HG03108 (cell line): Measurements from ENCODE around the gene ZBTB26.
"Not testable (repeated sequence)": the region's sequence is repeated elsewhere in the genome, so short reads cannot be mapped to it uniquely, and the experiment has no call there.

Source experiments
- ATAC-seq: cut with Tn5 transposase; IDR thresholded peaks from one replicate; pipeline ENCODE4 v1.9.1; 2021; ENCODE audit warnings: moderate library complexity; ENCODE audit not compliant: unreplicated experiment

The ZBTB26 gene

DNA sequence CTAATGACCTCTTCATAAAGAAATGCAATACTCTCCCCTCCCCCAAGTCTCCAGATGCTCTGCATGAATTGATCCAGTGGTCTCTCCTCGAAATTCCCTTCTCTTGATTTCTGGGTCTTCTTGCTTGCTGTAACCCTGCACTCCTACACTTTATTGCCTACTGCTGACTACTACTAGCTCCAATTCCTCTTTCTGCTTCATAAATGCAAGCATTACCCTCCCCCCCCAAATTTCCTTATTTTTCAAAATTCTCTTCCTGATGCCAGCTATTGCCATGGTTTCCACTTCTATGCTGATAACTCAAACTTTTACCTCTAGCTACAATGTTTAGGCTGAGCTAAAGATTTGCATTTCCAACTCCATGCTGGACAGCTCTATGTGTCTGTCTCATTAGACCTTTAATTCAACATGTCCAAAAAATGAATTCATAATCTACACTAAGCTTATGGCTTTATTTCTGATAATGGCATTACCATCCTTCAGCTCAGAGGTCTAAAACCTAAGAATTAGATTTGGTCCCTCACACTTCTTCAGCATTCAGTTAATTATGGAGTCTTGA, 1.4 kb downstream of the ZBTB26 start:
- no peak for ATAC-seq

DNA sequence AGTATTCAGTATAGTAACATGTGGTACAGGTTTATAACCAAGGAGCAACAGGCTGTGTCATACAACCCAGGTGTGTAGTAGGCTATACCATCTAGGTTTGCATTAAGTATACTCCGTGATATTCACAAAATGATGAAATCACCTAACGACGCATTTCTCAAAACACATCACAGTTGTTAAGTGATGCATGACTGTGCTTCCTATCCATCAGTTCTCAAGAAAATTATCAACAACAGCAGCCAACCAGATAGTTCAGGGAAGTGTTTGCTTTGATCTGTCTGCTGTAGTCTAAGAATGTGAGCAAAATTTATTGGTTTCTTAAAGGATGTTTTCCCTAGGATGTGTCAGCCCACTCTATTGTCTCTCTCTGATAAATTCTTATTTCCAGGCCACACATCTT, 7.4 kb downstream of the ZBTB26 start:
- ATAC-seq, result no peak

DNA sequence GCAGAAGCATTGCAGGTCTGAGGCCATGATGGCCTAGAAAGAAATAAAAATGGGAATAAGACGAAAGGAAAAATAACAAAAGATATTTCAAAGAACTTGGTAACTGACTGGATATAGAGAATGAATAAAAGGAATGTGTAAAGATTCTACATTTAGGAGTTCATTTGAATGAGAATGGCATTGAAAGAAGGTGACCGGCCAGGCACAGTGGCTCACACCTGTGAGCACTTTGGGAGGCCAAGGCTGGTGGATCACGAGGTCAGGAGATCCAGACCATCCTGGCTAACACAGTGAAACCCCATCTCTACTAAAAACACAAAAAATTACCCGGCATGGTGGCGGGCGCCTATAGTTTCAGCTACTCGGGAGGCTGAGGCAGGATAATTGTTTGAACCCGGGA, 8.6 kb downstream of the ZBTB26 start:
- ATAC-seq, result no peak

DNA sequence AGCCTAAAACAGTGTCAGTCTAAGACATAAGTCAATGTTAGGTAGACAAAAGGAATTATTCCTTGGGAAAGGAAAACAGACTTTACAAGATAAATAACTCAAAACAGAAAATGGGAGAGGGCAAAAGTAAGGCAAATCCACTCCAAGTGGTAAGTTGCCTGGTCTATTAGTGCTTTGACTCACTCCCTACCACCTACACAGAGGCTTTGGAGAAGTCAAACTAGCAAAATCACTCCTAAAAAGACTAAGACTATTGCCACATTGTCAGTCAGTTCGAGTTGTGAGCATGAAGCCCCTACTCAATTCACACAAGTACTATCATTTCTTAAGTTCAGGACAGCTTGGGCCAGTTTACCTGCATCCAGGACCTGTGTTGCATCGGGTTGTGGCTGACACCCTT, 13.0 kb downstream of the ZBTB26 start:
- no peak for ATAC-seq

DNA sequence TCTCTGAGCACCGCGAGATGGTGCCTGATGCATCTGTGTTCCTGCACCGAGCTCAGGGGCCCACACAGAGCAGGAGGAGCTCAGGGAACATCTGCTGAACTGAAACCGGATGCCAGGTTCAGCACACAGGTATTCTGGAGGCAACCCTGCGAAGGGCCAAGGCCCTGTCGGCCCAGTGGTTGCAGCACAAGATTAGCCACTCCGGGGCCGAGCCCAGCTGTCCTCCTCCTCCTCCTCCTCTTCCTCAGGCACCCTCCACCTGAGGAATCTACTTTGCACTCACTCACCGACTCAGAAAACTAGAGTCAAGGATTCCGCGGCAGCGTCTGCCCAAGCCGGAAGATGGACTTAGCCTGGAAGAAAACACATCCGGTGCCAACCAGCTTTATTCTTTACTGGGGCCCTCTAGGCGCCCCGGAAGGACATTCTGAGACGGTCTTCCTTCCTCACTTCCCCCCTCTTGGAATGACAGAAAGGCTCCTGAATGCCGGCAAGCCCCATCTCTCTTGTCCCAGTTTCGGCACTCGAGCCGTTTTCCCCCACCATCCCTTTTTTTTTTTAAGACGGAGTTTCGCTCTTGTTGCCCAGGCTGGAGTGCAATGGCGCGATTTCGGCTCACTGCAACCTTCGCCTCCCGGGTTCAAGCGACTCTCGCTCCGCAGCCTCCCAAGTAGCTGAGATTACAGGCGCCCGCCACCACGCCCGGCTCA, 18.2 kb downstream of the ZBTB26 start, which contains the start of gene ZBTB6:
Gene ZBTB6 (minus strand): TSS at position 360 of the 710 bp plus-strand sequence. CDS start 1,251 bp downstream, outside the sequence.
- ATAC-seq, result peak; percentile 97

DNA sequence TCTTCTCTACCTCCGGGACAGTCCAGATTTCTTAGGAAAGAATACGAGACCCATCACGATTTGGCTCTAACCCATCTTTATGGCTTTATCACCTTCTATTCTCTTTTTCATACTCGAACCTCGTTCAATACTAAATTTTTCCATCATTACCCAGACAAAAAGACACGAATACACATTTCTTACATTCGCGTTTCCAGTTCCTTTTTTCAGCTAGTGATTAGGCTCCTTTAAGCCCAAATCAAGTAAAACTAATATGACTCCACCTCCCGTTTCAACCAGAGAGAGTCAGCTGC, 18.7 kb downstream of the ZBTB26 start:
- ATAC-seq, result no peak

DNA sequence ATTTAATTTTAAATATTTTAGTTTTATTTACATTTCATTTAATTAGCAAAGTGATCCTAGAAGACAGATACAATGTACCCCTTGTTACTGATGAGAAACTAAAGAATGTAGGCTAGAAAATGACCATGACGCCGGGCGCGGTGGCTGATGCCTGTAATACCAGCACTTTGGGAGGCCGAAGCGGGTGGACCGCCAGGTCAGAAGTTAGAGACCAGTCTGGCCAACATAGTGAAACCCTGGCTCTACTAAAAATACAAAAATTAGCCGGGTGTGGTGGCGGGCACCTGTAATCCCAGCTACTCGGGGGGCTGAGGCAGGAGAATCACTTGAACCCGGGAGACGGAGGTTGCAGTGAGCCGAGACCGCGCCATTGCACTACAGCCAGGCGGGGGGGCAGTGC, 25.2 kb downstream of the ZBTB26 start:
- not testable (repeated sequence) for ATAC-seq

DNA sequence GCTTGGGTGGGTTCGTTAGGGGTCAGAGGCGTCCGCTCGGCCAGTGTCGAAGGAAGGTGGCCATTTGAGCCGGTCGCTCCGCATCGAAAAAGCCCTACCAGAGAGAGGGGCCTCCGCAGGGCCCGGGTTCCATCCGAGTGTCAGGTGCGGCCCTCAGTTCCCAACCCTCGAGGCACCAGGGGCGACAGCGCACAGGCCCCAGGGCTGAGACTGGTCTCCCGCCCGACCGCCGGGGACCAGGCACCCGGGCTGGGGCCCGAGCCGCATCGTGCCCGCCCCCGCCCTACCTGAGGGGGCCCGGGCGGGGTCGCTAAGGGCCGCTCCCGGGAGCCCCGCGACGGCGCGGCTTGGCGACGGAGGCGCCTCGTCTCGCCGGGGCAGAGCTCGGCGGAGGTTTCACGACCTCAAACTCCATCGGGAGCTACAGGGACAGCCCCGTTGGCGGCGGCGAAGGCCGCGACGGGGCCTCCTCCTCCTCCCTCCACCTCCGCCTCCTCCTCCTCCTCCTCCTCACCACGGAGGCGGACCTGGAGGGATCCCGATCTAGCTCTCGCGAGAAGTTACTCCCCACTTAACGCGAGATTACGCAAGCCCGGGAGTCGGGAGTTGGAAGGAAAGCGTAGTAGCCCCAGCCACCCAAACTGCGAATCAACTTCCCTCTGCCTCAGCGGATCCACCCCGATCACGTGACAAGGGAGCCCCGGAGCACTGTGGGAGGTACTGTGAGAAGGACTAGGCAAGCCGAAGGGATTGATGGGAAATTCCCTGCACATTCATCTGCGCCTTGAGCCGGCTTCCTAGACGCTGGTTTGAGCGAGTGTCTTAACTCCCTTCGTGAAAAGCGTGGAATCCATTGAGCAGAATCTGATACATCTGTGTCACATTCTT, 26.2 kb downstream of the ZBTB26 start, which contains the start of gene RC3H2:
Gene RC3H2 (minus strand): TSS at position 537 of the 888 bp plus-strand sequence. CDS start 7,850 bp downstream, outside the sequence.
- ATAC-seq, result peak; percentile 74

DNA sequence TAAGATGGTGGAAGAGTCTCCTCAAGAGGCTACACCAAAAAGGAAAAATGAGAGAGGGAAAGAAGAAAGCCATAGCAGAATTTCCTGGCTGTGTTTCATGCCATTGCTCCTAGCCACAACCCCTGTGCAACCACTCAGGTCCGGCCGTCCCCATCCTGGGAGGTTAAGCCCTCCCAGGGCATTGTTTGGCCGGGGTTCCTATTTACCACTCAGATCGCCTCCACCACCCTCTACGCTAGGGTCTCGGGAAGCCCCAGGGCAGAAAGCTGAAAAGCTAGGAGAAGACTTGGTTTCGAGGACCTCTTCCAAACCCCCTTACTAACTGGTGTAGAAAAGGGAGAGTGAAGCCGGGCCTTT, 26.9 kb downstream of the ZBTB26 start:
- peak; percentile 22 for ATAC-seq

DNA sequence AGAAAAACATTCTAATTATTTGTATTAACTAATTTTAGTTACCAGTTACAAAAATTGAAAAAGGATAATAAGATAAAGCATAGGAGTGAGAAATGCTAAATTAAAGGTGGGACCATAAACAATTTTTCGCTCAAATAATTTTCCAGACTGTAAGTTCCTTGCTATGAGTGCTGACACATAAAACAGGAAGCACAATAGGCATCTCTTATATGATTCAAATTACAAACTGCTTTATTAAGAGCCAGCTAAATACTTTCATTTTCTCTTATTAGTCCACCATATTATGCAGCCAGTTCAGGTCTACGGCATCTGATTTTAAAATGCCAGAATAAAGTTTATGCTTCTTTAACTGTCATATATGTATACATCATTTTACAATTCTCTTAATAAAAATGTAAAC, 30.5 kb downstream of the ZBTB26 start:
- no peak for ATAC-seq

DNA sequence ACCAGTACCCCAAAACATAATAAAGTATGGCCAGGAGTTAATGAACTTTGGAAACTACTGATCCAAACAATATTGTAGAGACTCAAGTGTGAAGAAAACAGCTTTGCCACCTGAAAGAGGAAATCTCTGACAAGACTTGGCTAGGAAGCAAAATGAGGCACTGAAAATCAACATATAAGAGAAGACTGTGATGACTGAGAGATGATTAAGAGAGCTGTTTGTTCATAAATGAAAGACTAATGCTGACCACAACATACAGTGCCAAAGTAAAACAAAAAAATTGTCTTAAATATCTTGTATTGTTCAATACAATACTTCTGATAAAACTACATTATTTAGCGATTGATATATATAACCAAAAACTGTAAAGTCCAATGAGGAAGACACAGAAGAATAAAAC, 33.3 kb downstream of the ZBTB26 start:
- no peak for ATAC-seq

DNA sequence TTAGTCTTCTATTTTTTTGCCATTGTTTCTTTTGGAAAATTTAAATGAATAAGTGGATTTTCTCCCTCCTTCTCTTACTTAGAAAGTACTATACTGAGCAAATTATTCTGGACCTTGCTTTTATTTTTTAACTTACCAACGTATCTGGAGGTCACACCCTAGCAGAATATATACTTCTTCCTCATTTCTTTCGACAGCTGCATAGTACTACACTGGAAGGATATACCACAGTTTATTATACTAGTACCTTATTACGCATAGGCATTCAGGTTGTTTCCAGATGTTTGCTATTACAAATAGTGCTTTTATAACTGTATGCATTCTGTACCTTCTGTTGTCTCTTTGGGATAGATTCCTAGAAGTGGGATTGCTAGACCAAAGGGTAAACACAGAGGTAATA, 42.8 kb downstream of the ZBTB26 start:
- ATAC-seq, result no peak

DNA sequence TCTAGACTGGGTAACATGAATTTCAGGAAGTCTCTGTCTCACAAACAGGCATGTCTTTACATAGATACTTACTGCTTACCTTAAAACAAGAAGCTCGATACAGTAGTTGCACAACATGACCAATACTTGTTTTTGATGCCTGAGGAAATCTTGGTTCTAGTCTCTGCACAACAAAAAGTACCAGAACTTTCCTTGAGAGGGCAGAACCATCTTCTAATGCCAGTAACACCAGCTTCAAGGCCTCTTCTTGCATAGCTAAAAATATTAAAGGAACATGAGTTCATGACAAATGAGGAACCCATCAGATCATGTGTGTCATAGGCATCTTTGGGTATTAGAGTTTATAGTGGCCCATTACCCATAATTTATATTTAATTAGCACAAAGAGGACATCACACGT, 48.2 kb downstream of the ZBTB26 start:
- no peak for ATAC-seq

DNA sequence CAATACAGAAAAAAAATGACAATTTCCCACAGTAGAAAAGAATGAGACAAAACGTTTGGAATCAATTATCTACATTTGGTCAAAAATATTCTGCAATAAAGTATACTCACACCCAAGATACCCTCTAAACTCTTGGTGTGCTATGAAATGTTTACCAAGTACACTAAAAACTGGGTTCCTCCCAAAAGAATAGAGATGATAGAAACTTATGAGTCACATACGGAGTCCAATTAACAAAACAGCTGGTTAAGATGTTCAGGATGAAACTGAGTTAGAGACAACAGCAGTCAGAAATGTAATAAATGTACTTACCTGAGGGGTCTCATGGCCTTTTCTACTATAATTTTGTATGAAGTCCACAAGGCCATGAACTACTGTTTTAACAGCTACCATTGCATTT, 51.9 kb downstream of the ZBTB26 start:
- no peak for ATAC-seq

DNA sequence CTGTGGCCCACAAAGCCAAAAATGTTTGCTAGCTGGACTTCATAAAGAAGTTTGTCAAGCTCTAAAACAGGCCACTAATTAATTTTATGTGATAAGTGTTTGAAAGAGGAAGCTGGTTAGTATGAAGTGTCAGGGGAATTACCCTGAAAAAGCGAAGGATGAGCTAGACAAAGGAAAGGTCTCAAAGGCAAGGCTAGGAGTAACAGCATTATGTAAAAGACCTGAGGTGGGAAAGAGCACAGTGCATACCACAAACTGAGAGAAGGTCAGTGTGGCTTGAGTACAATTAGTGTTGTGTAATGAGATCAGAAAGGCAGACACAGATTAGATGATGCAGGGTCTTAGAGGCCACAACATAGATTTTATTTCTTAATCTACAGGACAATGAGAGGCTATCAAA, 55.8 kb downstream of the ZBTB26 start:
- no peak for ATAC-seq

DNA sequence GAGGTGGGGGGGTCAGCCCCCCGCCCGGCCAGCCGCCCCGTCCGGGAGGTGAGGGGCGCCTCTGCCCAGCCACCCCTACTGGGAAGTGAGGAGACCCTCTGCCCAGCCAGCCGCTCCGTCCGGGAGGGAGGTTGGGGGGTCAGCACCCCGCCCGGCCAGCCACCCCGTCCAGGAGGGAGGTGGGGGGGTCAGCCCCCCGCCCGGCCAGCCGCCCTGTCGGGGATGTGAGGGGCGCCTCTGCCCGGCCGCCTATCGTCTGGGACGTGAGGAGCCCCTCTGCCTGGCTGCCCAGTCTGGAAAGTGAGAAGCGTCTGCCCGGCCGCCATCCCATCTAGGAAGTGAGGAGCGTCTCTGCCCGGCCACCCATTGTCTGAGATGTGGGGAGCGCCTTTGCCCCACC, 64.0 kb downstream of the ZBTB26 start:
- ATAC-seq, result not testable (repeated sequence)

DNA sequence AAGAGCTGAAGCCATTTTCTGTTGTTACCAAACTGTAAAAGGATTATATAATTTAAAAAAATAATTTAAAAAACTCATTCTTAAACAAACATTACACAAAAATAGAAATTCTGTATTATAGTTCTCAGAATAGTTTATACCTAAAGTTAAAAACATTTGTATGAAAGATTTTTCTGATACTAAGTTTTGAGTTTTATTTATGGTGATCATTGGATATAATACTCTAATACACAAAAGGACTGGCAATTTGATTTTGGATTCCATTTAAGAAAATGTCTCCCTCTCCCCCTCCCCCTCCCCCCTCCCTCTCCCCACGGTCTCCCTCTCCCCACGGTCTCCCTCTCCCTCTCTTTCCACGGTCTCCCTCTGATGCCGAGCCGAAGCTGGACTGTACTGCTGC, 65.2 kb downstream of the ZBTB26 start:
- no peak for ATAC-seq
